ENCODE data around the gene CHST6. TPM values are rescaled to one million over a fixed set of nuclear protein-coding genes. Genes with fewer than 3 reads are reported as not detected.

CHST6 gene
- total and polyA plus RNA-seq, 10 of the 15 experiments (the other 5 are each of a cell fraction or from before 2014, with no cell fraction given) = 0.14 to 2.5 (median 0.51) TPM

GRCh38 chr16:75497558-75497957 lies 2.3 kb upstream of the CHST6 start:
- ChIA-PET RAD21 (ENCODE audit: unreplicated experiment) (no interaction called here), CTCF (interaction anchor here (1.4 to 1.6 kb wide), 2 partner anchors 20 to 53 kb away, joined by 4 to 9 read pairs; no protein-coding TSS in a partner anchor), POLR2A (interaction anchor here (0.6 kb wide), 1 partner anchor 164 kb away, joined by 3 read pairs; no protein-coding TSS in a partner anchor), SMC1A (ENCODE audit: uncharacterized antibody, unreplicated experiment) (interaction anchor here (1.3 kb wide), 1 partner anchor 10 kb away, joined by 3 read pairs; no protein-coding TSS in a partner anchor)
- H4K20me1 ChIP-seq (ENCODE audit: control insufficient read depth, insufficient read depth) = no peaks in the 10 kb centered on the region
- peaks cover 4% of the 10 kb centered on the region for H3K4me1 ChIP-seq (ENCODE audit: control insufficient read depth, insufficient read depth, low read length)
- 55% methylated on average over 4 of the region's 4 CpGs for WGBS (ENCODE audit: insufficient coverage, insufficient replicate concordance, low lambda C conversion rate, missing lambda C conversion rate)
- no peak for ATAC-seq
- no peak for TF ChIP-seq FOXM1 (IDR thresholded peaks at IDR 0.05; ENCODE audit: low read depth, low read length)
- TF ChIP-seq KLF5 (IDR thresholded peaks at IDR 0.05; ENCODE audit: partially characterized antibody) = no peak
- no peak for TF ChIP-seq FOS (IDR thresholded peaks at IDR 0.05; ENCODE audit: borderline replicate concordance, extremely low read depth, insufficient read length)
- no peak for TF ChIP-seq ASH2L (IDR thresholded peaks at IDR 0.05; ENCODE audit: borderline replicate concordance, low read depth)
- no peak for TF ChIP-seq NFYA (IDR thresholded peaks at IDR 0.05; ENCODE audit: borderline replicate concordance, low read depth, low read length)
- TF ChIP-seq, protein P1, sequence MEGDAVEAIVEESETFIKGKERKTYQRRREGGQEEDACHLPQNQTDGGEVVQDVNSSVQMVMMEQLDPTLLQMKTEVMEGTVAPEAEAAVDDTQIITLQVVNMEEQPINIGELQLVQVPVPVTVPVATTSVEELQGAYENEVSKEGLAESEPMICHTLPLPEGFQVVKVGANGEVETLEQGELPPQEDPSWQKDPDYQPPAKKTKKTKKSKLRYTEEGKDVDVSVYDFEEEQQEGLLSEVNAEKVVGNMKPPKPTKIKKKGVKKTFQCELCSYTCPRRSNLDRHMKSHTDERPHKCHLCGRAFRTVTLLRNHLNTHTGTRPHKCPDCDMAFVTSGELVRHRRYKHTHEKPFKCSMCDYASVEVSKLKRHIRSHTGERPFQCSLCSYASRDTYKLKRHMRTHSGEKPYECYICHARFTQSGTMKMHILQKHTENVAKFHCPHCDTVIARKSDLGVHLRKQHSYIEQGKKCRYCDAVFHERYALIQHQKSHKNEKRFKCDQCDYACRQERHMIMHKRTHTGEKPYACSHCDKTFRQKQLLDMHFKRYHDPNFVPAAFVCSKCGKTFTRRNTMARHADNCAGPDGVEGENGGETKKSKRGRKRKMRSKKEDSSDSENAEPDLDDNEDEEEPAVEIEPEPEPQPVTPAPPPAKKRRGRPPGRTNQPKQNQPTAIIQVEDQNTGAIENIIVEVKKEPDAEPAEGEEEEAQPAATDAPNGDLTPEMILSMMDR (IDR thresholded peaks at IDR 0.05 in 2 of 3, conservative IDR thresholded peaks at IDR 0.05 in 1 of 3; ENCODE audit: control insufficient read depth in 2 of 3, extremely low read depth in 1 of 3, insufficient read depth in 1 of 3, low read depth in 3 of 3, low read length in 3 of 3) = no peak
- TF ChIP-seq IKZF2 (IDR thresholded peaks at IDR 0.05) = no peak
- TF ChIP-seq NRF1 (conservative IDR thresholded peaks at IDR 0.05; ENCODE audit: low read depth, low read length) = no peak
- TF ChIP-seq, protein P2, sequence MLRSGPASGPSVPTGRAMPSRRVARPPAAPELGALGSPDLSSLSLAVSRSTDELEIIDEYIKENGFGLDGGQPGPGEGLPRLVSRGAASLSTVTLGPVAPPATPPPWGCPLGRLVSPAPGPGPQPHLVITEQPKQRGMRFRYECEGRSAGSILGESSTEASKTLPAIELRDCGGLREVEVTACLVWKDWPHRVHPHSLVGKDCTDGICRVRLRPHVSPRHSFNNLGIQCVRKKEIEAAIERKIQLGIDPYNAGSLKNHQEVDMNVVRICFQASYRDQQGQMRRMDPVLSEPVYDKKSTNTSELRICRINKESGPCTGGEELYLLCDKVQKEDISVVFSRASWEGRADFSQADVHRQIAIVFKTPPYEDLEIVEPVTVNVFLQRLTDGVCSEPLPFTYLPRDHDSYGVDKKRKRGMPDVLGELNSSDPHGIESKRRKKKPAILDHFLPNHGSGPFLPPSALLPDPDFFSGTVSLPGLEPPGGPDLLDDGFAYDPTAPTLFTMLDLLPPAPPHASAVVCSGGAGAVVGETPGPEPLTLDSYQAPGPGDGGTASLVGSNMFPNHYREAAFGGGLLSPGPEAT (IDR thresholded peaks at IDR 0.05; ENCODE audit: low read depth) = no peak
- no peak for TF ChIP-seq HDGF (IDR thresholded peaks at IDR 0.05)
- TF ChIP-seq BMI1 (IDR thresholded peaks at IDR 0.05; ENCODE audit: borderline replicate concordance) = no peak
- no peak for TF ChIP-seq SREBF1 (IDR thresholded peaks at IDR 0.05; ENCODE audit: low read length)
- in situ Hi-C loops (cut with MboI) (no loop called here), intact Hi-C loops (cut with micrococcal nuclease; ENCODE audit: unreplicated experiment) (no loop called here)
- no peaks in the 10 kb centered on the region for H3K79me2 ChIP-seq (ENCODE audit: control insufficient read depth, insufficient read depth, low read length)
- no peaks in the 10 kb centered on the region for H3K36me3 ChIP-seq (ENCODE audit: control insufficient read depth in 2 of 2, insufficient read depth in 2 of 2, low read length in 1 of 2)
- H3K9ac ChIP-seq (ENCODE audit: control insufficient read depth, insufficient read depth, low read length) = no peak overlapping the region
- peaks cover 0 to 3% of the 10 kb centered on the region in 2 experiments; a peak in 2 of 4 replicates for H3K27me3 ChIP-seq (replicated peaks in 1 of 2; ENCODE audit: control insufficient read depth in 2 of 2, insufficient read depth in 2 of 2, low read length in 1 of 2)
- H3K27ac ChIP-seq (ENCODE audit: control insufficient read depth, insufficient read depth) = no peak overlapping the region
- FAIRE-seq = no peak
- no peak overlapping the region for H3K4me3 ChIP-seq
- H3K9me3 ChIP-seq (replicated peaks; ENCODE audit: control insufficient read depth, insufficient read depth, low read length) = no peaks in the 10 kb centered on the region
- no peak for DNase-seq (ENCODE audit: low read depth, low spot score)
- BruUV-seq (replicated peaks) = no TSS peak
- H2AFZ ChIP-seq (ENCODE audit: control insufficient read depth, low read depth, low read length) = no peak overlapping the region
- H3K4me2 ChIP-seq (ENCODE audit: control insufficient read depth, insufficient read depth) = no peak overlapping the region

Measured in GM12878 (cell line).